HG03457 (cell line): ENCODE data around the gene TIE1.
"Not testable (repeated sequence)": the region's sequence is repeated elsewhere in the genome, so short reads cannot be mapped to it uniquely, and the experiment has no call there.

Experiments
- ATAC-seq: cut with Tn5 transposase; IDR thresholded peaks from one replicate; pipeline ENCODE4 v1.9.1; 2021; ENCODE audit warnings: moderate number of reproducible peaks; ENCODE audit not compliant: unreplicated experiment

TIE1 gene

DNA sequence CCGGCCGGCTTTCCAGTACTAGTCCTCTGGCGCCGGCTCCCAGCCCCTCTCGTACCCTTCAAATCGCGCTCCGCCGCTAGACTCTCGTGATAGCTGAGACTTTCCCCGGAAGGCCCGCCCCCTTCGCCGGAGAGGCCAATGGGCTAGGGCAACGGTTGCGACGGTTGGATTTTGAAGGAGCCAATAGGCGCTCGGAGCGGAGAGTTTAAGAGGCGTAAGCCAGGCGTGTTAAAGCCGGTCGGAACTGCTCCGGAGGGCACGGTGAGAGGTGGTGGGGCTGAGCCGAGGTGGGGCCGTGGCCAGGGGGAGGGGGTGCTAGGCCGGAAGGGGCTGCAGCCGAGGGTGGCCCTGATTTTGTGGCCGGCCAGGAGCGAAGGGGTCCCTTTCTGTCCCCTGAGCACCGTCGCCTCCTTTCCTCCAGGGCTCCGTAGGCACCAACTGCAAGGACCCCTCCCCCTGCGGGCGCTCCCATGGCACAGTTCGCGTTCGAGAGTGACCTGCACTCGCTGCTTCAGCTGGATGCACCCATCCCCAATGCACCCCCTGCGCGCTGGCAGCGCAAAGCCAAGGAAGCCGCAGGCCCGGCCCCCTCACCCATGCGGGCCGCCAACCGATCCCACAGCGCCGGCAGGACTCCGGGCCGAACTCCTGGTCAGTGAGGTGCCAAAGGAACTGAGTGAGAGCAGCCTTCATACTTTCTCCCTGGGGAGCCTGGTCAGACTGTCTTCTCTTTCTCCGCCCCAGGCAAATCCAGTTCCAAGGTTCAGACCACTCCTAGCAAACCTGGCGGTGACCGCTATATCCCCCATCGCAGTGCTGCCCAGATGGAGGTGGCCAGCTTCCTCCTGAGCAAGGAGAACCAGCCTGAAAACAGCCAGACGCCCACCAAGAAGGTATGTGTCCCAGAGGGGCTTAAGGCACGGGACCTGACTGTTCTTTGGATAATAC lies 58.2 kb downstream of the TIE1 start, which contains the start of gene CDC20:
Gene CDC20 (plus strand): TSS at position 236 of the 948 bp plus-strand sequence. CDS start 235 bp downstream, at position 471.
- ATAC-seq, result peak; percentile 87

DNA sequence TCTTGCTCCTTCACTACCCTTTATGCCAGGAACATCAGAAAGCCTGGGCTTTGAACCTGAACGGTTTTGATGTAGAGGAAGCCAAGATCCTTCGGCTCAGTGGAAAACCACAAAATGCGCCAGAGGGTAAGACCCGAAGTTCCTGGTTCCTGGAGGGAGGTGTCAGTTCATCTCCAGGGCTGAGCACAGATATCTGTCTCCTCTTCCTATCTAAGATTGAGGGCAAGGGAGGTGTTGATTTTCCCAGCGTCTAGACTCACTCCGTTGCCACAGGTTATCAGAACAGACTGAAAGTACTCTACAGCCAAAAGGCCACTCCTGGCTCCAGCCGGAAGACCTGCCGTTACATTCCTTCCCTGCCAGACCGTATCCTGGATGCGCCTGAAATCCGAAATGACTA lies 58.9 kb downstream of the TIE1 start:
- no peak for ATAC-seq

DNA sequence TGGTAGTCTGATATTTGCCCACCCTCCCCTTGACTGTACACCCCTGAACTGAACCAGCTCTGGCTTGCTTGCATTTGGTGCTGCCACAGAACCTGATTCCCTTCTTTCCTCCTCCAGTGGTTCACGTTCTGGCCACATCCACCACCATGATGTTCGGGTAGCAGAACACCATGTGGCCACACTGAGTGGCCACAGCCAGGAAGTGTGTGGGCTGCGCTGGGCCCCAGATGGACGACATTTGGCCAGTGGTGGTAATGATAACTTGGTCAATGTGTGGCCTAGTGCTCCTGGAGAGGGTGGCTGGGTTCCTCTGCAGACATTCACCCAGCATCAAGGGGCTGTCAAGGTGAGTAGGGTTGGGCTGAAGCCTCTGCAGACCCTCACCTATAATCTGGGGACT lies 59.8 kb downstream of the TIE1 start:
- ATAC-seq, result no peak

DNA sequence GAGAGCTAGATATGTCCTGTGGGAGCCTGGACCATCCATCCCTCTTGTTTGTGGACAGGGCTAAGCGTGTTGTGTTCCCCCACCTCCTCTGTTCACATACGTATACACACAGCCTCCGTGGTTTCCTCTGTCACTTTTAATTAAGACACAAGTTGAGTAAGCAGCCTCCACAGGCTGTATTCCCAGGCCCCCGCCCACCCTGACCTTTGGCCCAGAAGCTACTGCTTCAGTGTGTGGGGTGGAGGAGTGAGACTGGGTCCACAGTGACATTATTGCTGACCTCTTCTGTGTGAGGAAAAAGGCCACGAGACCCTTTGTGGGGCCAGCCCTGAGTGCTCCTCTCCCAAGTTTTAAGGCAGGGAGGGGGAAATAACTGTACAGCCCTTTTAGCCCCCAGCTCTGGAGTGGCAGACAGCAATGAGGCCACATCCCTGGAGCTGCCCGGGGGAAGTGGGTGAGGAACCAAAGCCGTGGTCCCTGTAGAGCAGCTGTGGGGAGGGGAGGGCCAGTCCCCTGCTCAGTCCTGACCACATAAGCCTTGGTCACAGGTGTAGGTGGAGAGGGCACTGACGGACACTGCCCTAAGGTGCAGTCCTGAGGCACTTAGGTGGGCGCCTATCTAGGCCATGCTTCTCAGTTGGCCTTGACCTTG lies 62.6 kb downstream of the TIE1 start:
- ATAC-seq, result no peak

DNA sequence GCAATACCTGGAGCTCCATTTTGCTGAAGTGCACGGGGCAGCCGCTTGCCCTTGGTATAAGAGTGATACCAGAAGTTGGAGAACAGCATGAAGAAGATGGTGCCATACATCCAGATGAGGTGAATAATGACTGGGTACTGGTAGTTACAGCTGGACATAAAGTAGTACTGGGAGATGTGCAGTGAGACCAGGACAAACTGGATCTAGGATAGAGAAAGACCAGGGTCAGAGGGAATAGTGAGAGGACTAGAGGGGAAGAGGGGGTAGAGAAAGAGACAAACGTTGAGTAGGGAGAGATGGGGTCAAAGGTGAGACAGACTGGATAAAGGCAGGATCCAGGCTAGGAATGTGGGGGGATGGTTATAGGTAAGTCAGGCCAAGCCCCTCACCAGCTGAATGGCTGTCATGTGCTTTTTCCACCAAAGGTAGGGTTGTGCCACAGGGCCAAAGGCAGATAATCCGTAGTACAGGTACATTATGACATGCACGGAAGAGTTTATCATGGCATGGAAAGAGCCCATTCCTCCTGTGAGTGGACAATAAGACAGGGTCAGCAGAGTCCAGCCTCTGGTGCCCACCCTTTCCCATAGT lies 63.2 kb downstream of the TIE1 start:
- ATAC-seq, result no peak

DNA sequence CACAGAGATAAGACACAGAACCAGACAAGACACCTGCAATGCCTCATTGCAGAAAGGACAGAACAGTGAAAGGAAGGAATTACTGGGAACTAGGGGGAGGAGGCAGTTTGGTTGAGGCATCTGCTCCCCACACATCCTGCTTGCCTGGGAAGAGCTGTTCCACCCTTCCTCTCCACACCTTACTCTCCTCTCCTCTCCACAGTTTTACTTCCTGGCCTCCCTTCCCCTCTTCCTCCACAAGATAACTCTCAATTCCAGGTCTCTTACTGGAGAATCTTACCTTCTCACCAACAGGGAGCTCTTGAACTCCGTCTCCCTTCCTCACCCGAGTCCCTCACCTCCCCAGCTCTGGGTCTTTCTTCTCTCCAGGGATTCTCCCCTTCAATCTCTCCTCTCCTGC lies 64.9 kb downstream of the TIE1 start:
- ATAC-seq, result no peak

DNA sequence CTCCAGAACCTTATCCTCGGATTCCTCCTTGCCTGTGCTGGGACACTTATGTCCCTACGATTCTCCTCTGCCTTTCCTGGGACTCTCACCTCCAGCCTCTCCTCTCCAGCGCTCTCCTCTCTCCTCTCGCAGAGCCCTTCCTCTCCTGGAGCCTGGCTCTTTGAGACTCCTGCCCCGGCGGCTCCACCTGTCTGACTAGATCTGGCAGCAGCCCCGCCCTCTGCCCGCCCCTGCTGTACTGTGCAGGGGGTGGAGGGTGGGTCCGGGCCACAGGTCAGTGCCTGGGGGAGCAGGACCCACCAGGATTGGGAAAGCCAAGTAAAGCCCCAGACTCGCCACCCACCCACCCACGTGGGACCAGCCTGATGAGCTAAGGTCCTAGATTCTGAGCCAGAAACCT lies 65.4 kb downstream of the TIE1 start:
- no peak for ATAC-seq

DNA sequence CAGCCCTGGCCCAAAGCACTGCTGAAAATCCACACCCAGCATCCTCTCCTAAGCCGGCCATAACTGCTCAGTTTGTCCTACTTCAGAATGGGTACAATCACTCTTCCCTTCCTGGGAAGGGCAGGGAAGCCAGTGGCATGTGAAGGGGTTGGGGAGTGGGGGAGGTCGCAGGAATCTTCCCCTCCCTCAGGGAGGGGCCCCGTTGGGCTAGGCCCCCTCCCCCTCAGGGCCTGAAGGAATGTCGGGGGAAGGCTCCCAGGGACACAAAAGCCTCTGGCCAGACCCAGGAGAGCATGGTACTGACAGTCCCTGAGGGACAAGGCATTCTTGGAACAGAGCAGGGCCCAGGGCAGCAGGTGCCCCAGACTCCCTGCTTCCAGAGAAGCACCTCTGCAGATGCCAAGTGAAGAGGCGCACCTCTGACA lies 65.8 kb downstream of the TIE1 start:
- no peak for ATAC-seq

DNA sequence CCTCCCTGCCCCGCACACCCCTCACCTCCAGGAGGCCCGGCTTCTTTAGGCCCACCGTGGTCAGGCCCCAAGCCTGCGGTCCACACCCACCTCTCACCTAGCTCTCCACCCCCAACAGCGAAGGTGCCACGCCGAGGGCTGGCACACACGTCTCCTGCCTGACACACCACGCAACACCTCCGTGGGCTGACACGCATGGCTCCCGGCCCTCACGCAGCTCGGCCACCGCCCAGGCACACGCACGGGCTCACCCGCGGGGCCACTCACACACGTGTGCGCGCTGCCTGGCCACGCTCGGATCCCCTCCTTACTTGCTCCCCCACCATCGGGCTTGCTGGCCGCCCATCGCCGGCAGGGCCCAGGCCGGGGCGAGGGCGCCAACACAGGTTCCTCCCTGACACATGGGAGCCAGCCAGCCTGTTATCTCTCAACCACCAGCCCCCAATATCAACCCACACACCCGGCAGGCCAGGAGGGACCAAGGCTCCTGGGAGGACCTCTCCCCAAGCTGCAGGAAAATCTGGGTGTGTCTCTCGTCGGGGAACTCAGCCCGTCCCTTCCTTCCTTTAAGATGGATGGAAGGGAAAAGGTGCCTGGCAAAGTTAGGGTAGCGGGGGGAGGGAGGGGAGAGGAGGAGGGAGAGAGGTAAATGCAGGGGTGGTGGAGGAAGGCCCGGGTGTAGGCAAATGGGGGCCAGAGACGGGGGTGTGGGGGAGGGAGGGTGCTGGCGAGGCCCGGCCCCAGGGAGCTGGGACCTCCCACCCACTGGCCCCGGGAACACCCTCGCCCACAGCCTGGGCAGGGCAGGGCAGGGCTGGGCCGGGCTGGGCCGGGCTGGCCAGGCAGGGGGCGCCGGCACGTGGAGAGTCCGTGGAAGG lies 66.5 kb downstream of the TIE1 start:
- ATAC-seq, result peak; percentile 24

DNA sequence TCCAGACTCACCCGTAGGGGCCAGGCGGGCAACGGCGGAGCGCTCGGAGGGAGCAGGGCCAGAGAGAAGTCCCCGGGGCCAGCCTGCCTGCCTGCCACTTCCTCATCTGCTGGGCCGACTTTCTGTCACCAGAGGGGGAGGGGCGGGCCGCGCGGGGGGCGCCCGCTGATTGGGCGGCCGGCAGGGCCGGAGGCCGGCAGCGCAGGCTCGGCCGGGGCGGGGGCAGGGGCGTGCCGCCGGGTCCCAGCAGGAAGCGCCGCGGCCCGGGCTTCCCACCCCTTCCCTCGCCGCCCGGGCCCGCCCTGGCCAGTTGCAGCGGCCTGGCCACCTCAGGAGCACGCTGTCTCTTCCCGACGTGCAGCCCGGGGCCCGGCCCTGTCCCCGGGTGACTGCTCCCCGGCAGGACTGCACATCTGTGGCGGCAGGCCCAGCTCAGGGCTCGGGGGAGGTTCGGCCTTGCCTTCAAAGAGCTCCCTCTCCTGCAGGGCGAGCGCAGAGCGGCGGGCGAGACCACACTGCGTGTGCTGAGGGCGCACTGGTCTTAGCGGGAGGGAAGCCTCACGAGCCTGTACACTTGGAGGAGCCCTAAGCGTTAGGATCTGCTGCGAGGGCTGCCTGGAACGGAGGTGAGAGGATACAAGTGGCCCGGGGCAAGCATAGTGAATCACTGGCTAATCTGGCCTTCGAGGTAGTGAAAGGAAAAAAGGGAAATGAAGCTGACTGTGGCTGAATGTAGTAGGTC lies 67.3 kb downstream of the TIE1 start, which contains the start of gene ELOVL1:
Gene ELOVL1 (minus strand): TSS at position 108 of the 742 bp plus-strand sequence. CDS start 2,402 bp downstream, outside the sequence.
- ATAC-seq, result peak; percentile 58

DNA sequence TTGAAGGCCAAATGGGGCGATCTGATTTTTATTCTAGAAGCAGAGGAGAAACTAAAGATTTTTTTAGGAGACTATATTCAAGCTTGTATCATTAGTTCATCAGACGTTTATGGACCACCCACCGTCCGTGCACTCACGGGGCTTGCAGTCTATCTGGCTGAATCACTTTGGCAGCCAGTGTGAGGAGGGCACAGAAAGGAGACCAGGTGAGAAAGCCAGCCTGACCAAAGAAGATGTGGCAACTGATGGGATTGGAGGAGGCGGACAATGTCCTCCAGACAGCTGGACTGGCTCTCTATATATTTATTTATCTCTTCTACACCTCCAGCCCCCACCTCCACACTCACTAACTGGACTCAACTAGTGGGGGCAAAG lies 67.9 kb downstream of the TIE1 start:
- ATAC-seq, result no peak

DNA sequence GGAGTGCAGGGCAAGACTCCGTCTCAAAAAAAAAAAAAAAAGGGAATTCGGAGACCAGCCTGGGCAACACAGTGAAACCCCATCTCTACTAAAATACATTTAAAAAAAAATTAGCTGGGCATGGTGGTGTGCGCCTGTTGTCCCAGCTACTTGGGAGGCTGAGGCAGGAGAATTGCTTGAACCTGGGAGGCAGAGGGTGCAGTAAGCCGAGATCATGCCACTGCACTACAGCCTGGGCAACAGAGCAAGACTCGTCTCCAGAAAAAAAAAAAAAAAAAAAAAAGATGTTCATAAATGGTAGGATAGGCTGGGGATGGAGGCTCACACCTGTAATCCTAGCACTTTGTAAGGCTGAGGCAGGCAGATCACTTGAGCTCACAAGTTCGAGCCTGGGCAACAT lies 69.0 kb downstream of the TIE1 start:
- not testable (repeated sequence) for ATAC-seq

DNA sequence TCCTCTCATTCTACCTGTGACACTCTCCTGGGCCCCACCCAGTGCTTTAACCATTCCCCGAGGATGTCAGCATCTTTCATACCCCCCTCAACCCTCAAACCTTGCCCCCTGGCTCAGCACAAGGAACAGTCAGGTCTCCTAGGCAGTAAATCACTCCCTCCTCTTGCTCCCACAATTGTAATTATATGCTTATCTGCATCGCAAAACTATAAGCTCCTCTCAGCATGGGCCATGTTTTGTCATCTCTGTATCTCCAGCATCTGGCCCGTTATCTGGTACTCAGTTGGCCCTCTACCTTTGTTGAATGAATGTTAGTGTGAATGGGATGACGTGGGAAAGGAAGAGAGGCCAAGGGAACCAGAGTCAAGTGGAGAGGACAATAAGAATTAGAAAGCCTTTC lies 69.8 kb downstream of the TIE1 start:
- ATAC-seq, result no peak

DNA sequence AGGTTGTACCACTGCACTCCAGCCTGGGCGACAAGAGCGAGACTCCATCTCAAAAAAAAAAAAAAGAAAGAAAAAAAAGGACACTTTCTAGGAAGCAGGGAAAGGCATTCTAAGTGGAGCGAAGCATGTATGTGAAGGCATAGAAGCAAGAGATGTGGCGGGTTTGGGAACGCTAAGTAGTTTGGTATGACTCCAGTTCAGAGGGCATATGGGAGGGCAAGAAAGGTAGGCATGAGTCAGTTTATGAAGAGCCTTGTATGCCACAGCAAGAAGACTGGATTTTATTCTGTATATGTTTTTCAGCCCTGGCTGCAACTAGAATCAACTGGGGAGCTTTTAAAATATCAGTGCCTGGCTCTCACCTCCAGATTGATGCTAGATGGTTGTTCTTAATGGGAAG lies 71.4 kb downstream of the TIE1 start:
- ATAC-seq, result no peak
